GM23338 (cell line): ENCODE measurements around the gene ILF2. TPM values are rescaled to one million over a fixed set of nuclear protein-coding genes. Genes with fewer than 3 reads are reported as not detected.

Experiments
- ATAC-seq: fragments of 200-7000 bp; cut with Tn5 transposase; 3 replicates; pipeline ENCODE4 v1.9.1; 2020
- DNase-seq: peaks from one replicate; pipeline ENCODE4 v3.0.0-alpha.2; 2015; ENCODE audit warnings: low spot score
- H2AFZ ChIP-seq: fragments of 200-600 bp; sonication (generic); 2 replicates; pipeline ENCODE4 v1.8.0; 2016; ENCODE audit warnings: antibody characterized with exemption, mild to moderate bottlenecking, moderate library complexity
- H3F3A ChIP-seq: fragments of 200-600 bp; sonication (generic); replicated peaks from 2 replicates; pipeline ENCODE4 v1.8.0; 2017; ENCODE audit warnings: antibody characterized with exemption, mixed run types, low read depth
- H3K27ac ChIP-seq: fragments of 200-600 bp; sonication (generic); 2 replicates; pipeline ENCODE4 v1.6.1; 2016; ENCODE audit warnings: low read depth
- H3K27me3 ChIP-seq: fragments of 200-600 bp; sonication (generic); 2 replicates; pipeline ENCODE4 v1.8.0; 2016; ENCODE audit warnings: mild to moderate bottlenecking, mixed run types, moderate library complexity; ENCODE audit not compliant: insufficient read depth
- H3K36me3 ChIP-seq: fragments of 200-600 bp; sonication (generic); 2 replicates; pipeline ENCODE4 v1.8.0; 2016; ENCODE audit warnings: mild to moderate bottlenecking; ENCODE audit not compliant: insufficient read depth
- H3K4me1 ChIP-seq: fragments of 200-600 bp; sonication (generic); 2 replicates; pipeline ENCODE4 v1.8.0; 2016; ENCODE audit warnings: mild to moderate bottlenecking, moderate library complexity; ENCODE audit not compliant: insufficient read depth
- H3K4me2 ChIP-seq: fragments of 200-600 bp; sonication (generic); 2 replicates; pipeline ENCODE4 v1.7.1; 2017; ENCODE audit warnings: mixed run types
- H3K4me3 ChIP-seq: fragments of 200-600 bp; sonication (generic); 2 replicates; pipeline ENCODE4 v1.6.1; 2016; ENCODE audit warnings: mixed run types
- H3K79me2 ChIP-seq: fragments of 200-600 bp; sonication (generic); replicated peaks from 2 replicates; pipeline ENCODE4 v1.8.0; 2017; ENCODE audit warnings: mild to moderate bottlenecking; ENCODE audit not compliant: insufficient read depth
- H3K9me2 ChIP-seq: fragments of 200-600 bp; sonication (generic); 2 replicates; pipeline ENCODE4 v1.8.0; 2017; ENCODE audit not compliant: insufficient read depth
- H4K20me1 ChIP-seq: fragments of 200-600 bp; sonication (generic); replicated peaks from 2 replicates; pipeline ENCODE4 v1.8.0; 2017; ENCODE audit warnings: mild to moderate bottlenecking; ENCODE audit not compliant: insufficient read depth
- H3K27ac Mint-ChIP-seq: 2 replicates; pipeline ENCODE4 v1.8.0; 2020; ENCODE audit warnings: inconsistent platforms, mild to moderate bottlenecking, moderate library complexity, mixed read lengths
- H3K27me3 Mint-ChIP-seq: 3 replicates; pipeline ENCODE4 v1.8.0; 2022; ENCODE audit warnings: low read depth, mild to moderate bottlenecking, moderate library complexity, mixed read lengths, inconsistent platforms; ENCODE audit not compliant: insufficient read depth, poor library complexity
- H3K36me3 Mint-ChIP-seq: 3 replicates; pipeline ENCODE4 v1.8.0; 2021; ENCODE audit warnings: low read depth, mild to moderate bottlenecking, inconsistent platforms, moderate library complexity, mixed read lengths
- H3K4me1 Mint-ChIP-seq: 3 replicates; pipeline ENCODE4 v1.8.0; 2020; ENCODE audit warnings: mild to moderate bottlenecking, inconsistent platforms, mixed read lengths
- H3K4me3 Mint-ChIP-seq: 3 replicates; pipeline ENCODE4 v1.8.0; 2021; ENCODE audit warnings: moderate library complexity, mild to moderate bottlenecking, inconsistent platforms, mixed read lengths
- H3K9me3 Mint-ChIP-seq: 3 replicates; pipeline ENCODE4 v1.8.0; 2020; ENCODE audit warnings: moderate library complexity, mild to moderate bottlenecking, inconsistent platforms, mixed read lengths
- EZH2 ChIP-seq: fragments of 200-600 bp; sonication (generic); IDR thresholded peaks from one replicate; pipeline ENCODE4 v1.8.0; 2017; ENCODE audit warnings: antibody characterized with exemption, mild to moderate bottlenecking, low read depth; ENCODE audit not compliant: unreplicated experiment
- EZH2phosphoT487 ChIP-seq: fragments of 200-600 bp; sonication (generic); IDR thresholded peaks from one replicate; pipeline ENCODE4 v1.8.1; 2018; ENCODE audit warnings: antibody characterized with exemption; ENCODE audit not compliant: unreplicated experiment
- STAT1 ChIP-seq: IDR thresholded peaks from one replicate; pipeline ENCODE4 v1.6.1; 2016; ENCODE audit warnings: antibody characterized with exemption; ENCODE audit not compliant: unreplicated experiment
- polyA plus RNA-seq: library from polyadenylated mRNA; unstranded; fragments of >200 nt; fragmentation: Nextera tagmentation; extraction: Ambion mirVana; gene quantifications from 2 replicates; pipeline ENCODE4 v1.2.1, GENCODE V29; 2016
- total RNA-seq: library from RNA; depleted of rRNA; stranded (reverse); fragments of >200 nt; shearing (Covaris generic); gene quantifications from 2 replicates; pipeline ENCODE4 v1.2.3, GENCODE V29; 2014
- TF ChIP-seq, protein P1 (sequence below), 2 experiments: fragments of 200-600 bp in 1 of 2; sonication (generic) in 1 of 2; conservative IDR thresholded peaks; 2 replicates each; pipeline versions ENCODE4 v1.5.1 to v1.6.1; 2016 to 2017; ENCODE audit warnings: antibody characterized with exemption in 2 of 2, low read depth in 2 of 2, mild to moderate bottlenecking in 2 of 2, moderate library complexity in 1 of 2
- TF ChIP-seq, protein P2 (sequence below): fragments of 250-450 bp; sonication (Bioruptor Pico); IDR thresholded peaks from 2 replicates; pipeline ENCODE4 v1.5.0; 2020; ENCODE audit warnings: mild to moderate bottlenecking, moderate library complexity
- TF ChIP-seq, protein P3 (sequence below): IDR thresholded peaks from one replicate; pipeline ENCODE4 v1.6.1; 2018; ENCODE audit warnings: antibody characterized with exemption; ENCODE audit not compliant: unreplicated experiment
- TF ChIP-seq, protein P4 (sequence below): IDR thresholded peaks from 2 replicates; pipeline ENCODE4 v1.6.1; 2016; ENCODE audit warnings: antibody characterized with exemption

Gene ILF2
- total and polyA plus RNA-seq, 2 experiments from 2014 or later = 214 to 337 TPM

DNA sequence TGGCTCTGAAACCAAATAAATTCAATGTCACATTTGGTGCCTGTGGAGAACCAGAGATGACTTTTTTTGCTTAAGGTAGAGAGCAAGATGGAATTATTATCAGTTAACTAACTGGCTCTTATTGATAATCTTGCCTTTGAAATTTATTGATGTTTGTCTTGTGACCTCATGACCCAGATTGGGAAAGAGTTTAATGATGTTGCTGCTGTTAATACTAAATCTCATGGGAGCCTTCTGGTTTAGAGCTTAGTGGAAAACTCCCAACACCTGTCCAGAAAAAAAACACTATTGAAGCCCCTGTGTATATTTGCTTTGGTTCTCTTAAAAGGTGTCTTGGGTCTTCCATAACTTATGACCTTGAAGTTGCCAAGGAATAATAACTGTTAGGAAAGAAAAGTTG lies 27.0 kb downstream of the ILF2 start (continued):
- TF ChIP-seq, protein P1, sequence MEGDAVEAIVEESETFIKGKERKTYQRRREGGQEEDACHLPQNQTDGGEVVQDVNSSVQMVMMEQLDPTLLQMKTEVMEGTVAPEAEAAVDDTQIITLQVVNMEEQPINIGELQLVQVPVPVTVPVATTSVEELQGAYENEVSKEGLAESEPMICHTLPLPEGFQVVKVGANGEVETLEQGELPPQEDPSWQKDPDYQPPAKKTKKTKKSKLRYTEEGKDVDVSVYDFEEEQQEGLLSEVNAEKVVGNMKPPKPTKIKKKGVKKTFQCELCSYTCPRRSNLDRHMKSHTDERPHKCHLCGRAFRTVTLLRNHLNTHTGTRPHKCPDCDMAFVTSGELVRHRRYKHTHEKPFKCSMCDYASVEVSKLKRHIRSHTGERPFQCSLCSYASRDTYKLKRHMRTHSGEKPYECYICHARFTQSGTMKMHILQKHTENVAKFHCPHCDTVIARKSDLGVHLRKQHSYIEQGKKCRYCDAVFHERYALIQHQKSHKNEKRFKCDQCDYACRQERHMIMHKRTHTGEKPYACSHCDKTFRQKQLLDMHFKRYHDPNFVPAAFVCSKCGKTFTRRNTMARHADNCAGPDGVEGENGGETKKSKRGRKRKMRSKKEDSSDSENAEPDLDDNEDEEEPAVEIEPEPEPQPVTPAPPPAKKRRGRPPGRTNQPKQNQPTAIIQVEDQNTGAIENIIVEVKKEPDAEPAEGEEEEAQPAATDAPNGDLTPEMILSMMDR (conservative IDR thresholded peaks at IDR 0.05; ENCODE audit: low read depth in 2 of 2) = no peak
- no peak for TF ChIP-seq EZH2phosphoT487
- TF ChIP-seq, protein P2, sequence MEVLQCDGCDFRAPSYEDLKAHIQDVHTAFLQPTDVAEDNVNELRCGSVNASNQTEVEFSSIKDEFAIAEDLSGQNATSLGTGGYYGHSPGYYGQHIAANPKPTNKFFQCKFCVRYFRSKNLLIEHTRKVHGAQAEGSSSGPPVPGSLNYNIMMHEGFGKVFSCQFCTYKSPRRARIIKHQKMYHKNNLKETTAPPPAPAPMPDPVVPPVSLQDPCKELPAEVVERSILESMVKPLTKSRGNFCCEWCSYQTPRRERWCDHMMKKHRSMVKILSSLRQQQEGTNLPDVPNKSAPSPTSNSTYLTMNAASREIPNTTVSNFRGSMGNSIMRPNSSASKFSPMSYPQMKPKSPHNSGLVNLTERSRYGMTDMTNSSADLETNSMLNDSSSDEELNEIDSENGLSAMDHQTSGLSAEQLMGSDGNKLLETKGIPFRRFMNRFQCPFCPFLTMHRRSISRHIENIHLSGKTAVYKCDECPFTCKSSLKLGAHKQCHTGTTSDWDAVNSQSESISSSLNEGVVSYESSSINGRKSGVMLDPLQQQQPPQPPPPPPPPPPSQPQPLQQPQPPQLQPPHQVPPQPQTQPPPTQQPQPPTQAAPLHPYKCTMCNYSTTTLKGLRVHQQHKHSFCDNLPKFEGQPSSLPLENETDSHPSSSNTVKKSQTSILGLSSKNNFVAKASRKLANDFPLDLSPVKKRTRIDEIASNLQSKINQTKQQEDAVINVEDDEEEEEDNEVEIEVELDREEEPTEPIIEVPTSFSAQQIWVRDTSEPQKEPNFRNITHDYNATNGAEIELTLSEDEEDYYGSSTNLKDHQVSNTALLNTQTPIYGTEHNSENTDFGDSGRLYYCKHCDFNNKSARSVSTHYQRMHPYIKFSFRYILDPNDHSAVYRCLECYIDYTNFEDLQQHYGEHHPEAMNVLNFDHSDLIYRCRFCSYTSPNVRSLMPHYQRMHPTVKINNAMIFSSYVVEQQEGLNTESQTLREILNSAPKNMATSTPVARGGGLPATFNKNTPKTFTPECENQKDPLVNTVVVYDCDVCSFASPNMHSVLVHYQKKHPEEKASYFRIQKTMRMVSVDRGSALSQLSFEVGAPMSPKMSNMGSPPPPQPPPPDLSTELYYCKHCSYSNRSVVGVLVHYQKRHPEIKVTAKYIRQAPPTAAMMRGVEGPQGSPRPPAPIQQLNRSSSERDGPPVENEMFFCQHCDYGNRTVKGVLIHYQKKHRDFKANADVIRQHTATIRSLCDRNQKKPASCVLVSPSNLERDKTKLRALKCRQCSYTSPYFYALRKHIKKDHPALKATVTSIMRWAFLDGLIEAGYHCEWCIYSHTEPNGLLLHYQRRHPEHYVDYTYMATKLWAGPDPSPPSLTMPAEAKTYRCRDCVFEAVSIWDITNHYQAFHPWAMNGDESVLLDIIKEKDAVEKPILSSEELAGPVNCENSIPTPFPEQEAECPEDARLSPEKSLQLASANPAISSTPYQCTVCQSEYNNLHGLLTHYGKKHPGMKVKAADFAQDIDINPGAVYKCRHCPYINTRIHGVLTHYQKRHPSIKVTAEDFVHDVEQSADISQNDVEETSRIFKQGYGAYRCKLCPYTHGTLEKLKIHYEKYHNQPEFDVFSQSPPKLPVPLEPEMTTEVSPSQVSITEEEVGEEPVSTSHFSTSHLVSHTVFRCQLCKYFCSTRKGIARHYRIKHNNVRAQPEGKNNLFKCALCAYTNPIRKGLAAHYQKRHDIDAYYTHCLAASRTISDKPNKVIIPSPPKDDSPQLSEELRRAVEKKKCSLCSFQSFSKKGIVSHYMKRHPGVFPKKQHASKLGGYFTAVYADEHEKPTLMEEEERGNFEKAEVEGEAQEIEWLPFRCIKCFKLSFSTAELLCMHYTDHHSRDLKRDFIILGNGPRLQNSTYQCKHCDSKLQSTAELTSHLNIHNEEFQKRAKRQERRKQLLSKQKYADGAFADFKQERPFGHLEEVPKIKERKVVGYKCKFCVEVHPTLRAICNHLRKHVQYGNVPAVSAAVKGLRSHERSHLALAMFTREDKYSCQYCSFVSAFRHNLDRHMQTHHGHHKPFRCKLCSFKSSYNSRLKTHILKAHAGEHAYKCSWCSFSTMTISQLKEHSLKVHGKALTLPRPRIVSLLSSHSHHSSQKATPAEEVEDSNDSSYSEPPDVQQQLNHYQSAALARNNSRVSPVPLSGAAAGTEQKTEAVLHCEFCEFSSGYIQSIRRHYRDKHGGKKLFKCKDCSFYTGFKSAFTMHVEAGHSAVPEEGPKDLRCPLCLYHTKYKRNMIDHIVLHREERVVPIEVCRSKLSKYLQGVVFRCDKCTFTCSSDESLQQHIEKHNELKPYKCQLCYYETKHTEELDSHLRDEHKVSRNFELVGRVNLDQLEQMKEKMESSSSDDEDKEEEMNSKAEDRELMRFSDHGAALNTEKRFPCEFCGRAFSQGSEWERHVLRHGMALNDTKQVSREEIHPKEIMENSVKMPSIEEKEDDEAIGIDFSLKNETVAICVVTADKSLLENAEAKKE = no peak

DNA sequence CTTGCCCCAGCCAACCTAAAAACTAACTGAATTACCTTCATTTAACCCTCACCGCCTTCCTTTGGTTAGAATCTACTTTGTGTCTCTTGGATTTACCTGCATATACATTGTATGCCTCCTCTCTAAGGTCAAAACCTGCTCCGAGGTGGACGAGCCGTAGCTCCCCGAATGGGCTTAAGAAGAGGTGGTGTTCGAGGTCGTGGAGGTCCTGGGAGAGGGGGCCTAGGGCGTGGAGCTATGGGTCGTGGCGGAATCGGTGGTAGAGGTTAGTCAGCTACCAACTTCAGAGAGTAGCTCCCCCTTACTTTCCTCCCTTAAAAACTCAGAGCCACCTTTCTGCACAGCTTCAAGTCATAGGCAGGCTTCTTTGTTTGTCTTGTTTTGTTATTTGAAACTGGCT lies 27.7 kb downstream of the ILF2 start:
- DNase-seq = no peak
- Histone ChIP-seq H3K36me3 (peaks cover 75% of the 10 kb centered on the region), H3K79me2 (peaks cover 33% of the 10 kb centered on the region), H2AFZ (no peak overlapping the region), H3K4me1 (no peaks in the 10 kb centered on the region), H3K27me3 (no peaks in the 10 kb centered on the region), H3F3A (peaks cover 55% of the 10 kb centered on the region), H3K27ac (no peak overlapping the region), H3K4me3 (no peak overlapping the region), H3K4me2 (no peak overlapping the region), H3K9me2 (no peaks in the 10 kb centered on the region), H4K20me1 (peaks cover 52% of the 10 kb centered on the region)
- peaks cover 7% of the 10 kb centered on the region for H3K27me3 Mint-ChIP-seq
- peaks cover 6% of the 10 kb centered on the region for H3K4me1 Mint-ChIP-seq
- no peaks in the 10 kb centered on the region for H3K9me3 Mint-ChIP-seq
- no peak overlapping the region for H3K27ac Mint-ChIP-seq
- H3K36me3 Mint-ChIP-seq = peaks cover 84% of the 10 kb centered on the region
- ATAC-seq = no peak
- no peak overlapping the region for H3K4me3 Mint-ChIP-seq
- TF ChIP-seq, protein P1 (conservative IDR thresholded peaks at IDR 0.05; ENCODE audit: low read depth in 2 of 2) = no peak
- TF ChIP-seq EZH2 (no peak), EZH2phosphoT487 (no peak), STAT1 (no peak)
- TF ChIP-seq, protein P3, sequence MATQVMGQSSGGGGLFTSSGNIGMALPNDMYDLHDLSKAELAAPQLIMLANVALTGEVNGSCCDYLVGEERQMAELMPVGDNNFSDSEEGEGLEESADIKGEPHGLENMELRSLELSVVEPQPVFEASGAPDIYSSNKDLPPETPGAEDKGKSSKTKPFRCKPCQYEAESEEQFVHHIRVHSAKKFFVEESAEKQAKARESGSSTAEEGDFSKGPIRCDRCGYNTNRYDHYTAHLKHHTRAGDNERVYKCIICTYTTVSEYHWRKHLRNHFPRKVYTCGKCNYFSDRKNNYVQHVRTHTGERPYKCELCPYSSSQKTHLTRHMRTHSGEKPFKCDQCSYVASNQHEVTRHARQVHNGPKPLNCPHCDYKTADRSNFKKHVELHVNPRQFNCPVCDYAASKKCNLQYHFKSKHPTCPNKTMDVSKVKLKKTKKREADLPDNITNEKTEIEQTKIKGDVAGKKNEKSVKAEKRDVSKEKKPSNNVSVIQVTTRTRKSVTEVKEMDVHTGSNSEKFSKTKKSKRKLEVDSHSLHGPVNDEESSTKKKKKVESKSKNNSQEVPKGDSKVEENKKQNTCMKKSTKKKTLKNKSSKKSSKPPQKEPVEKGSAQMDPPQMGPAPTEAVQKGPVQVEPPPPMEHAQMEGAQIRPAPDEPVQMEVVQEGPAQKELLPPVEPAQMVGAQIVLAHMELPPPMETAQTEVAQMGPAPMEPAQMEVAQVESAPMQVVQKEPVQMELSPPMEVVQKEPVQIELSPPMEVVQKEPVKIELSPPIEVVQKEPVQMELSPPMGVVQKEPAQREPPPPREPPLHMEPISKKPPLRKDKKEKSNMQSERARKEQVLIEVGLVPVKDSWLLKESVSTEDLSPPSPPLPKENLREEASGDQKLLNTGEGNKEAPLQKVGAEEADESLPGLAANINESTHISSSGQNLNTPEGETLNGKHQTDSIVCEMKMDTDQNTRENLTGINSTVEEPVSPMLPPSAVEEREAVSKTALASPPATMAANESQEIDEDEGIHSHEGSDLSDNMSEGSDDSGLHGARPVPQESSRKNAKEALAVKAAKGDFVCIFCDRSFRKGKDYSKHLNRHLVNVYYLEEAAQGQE = no peak
- TF ChIP-seq, protein P4, sequence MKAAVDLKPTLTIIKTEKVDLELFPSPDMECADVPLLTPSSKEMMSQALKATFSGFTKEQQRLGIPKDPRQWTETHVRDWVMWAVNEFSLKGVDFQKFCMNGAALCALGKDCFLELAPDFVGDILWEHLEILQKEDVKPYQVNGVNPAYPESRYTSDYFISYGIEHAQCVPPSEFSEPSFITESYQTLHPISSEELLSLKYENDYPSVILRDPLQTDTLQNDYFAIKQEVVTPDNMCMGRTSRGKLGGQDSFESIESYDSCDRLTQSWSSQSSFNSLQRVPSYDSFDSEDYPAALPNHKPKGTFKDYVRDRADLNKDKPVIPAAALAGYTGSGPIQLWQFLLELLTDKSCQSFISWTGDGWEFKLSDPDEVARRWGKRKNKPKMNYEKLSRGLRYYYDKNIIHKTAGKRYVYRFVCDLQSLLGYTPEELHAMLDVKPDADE = no peak
